Sigmoid colon (tissue), 4 donors: ENCODE measurements around the gene TNS1.
A peak's percentile ranks its signal among the peaks of the same experiment; 100 is the strongest.

ENCODE experiments used
- CTCF ChIP-seq, 4 experiments: fragments of 450-650 bp in 3 of 4; fragments of 200-600 bp in 1 of 4; IDR thresholded peaks; one replicate each; pipeline ENCODE4 v1.5.1; 2016 to 2019; ENCODE audit warnings: antibody characterized with exemption in 4 of 4, mild to moderate bottlenecking in 3 of 4, moderate library complexity in 2 of 4
- POLR2A ChIP-seq, 2 donors: fragments of 450-650 bp; IDR thresholded peaks; one replicate each; pipeline ENCODE4 v1.6.1; 2016; ENCODE audit warnings: antibody characterized with exemption in 2 of 2, mild to moderate bottlenecking in 2 of 2, moderate library complexity in 2 of 2
- POLR2AphosphoS5 ChIP-seq, 4 donors: sonication (generic); formaldehyde crosslinking; IDR thresholded peaks; one replicate each; pipeline ENCODE4 v1.6.1; 2017; ENCODE audit warnings: antibody characterized with exemption in 4 of 4

GRCh38 chr2:217938036-217938435 lies 64.8 kb downstream of the TNS1 start:
- TF ChIP-seq CTCF (IDR thresholded peaks at IDR 0.05) (no peak), POLR2AphosphoS5 (IDR thresholded peaks at IDR 0.05) (peak in 2 of 4 donors; percentile 6 to 51), POLR2A (IDR thresholded peaks at IDR 0.05) (no peak)
